SK-N-SH (cell line): Measurements from ENCODE around the gene ENPP7. TPM values are rescaled to one million over a fixed set of nuclear protein-coding genes. Genes with fewer than 3 reads are reported as not detected.

Experiments
- CTCF ChIA-PET: fragments of 300-600, 350-600 bp; formaldehyde crosslinking; extraction: SDS; loops from one replicate; lab custom pipeline; 2021; lab: Yijun Ruan, JAX
- POLR2A ChIA-PET: fragments of 350-600 bp; sonication (Branson Sonifier 250); formaldehyde crosslinking; extraction: SDS; loops from one replicate; lab custom pipeline; 2020; ENCODE audit warnings: antibody characterized with exemption, inconsistent platforms; lab: Yijun Ruan, JAX
- DNase-seq: peaks from one replicate; pipeline ENCODE4 v3.0.0; 2012
- H2AFZ ChIP-seq: fragments of 200-600 bp; sonication (generic); 2 replicates; pipeline ENCODE4 v1.8.1; 2016; ENCODE audit warnings: antibody characterized with exemption, mild to moderate bottlenecking, low read depth
- H3F3A ChIP-seq: fragments of 200-600 bp; sonication (generic); replicated peaks from 2 replicates; pipeline ENCODE3; 2016; ENCODE audit warnings: antibody characterized with exemption, mild to moderate bottlenecking; ENCODE audit not compliant: insufficient read depth
- H3K27ac ChIP-seq, 2 experiments: fragments of 200-500 bp in 1 of 2; fragments of 200-600 bp in 1 of 2; sonication (Bioruptor generic) in 1 of 2; sonication (generic), shearing (Covaris generic) in 1 of 2; 2 replicates each; pipeline versions ENCODE4 v1.5.1 to v1.6.1; 2014 to 2016; ENCODE audit warnings: low read depth in 2 of 2, inconsistent platforms in 1 of 2, low read length in 1 of 2, mild to moderate bottlenecking in 1 of 2, mixed read lengths in 1 of 2
- H3K27me3 ChIP-seq: fragments of 200-600 bp; sonication (generic), shearing (Covaris generic); 2 replicates; pipeline ENCODE4 v1.6.1; 2016; ENCODE audit warnings: mixed run types; ENCODE audit not compliant: insufficient read depth
- H3K36me3 ChIP-seq, 2 experiments: fragments of 200-500 bp in 1 of 2; fragments of 200-600 bp in 1 of 2; sonication (Bioruptor generic) in 1 of 2; sonication (generic) in 1 of 2; replicated peaks in 1 of 2; 2 replicates each; pipeline versions ENCODE3 to v1.5.1; 2014 to 2016; ENCODE audit warnings: low read length in 1 of 2, mild to moderate bottlenecking in 1 of 2; ENCODE audit not compliant: insufficient read depth in 2 of 2, control insufficient read depth in 1 of 2
- H3K4me1 ChIP-seq, 2 experiments: fragments of 200-500 bp in 1 of 2; fragments of 200-600 bp in 1 of 2; sonication (Bioruptor generic) in 1 of 2; sonication (generic), shearing (Covaris generic) in 1 of 2; 2 replicates each; pipeline versions ENCODE4 v1.5.1 to v1.6.1; 2014 to 2016; ENCODE audit warnings: low read depth in 1 of 2, low read length in 1 of 2, mixed run types in 1 of 2; ENCODE audit not compliant: insufficient read depth in 2 of 2, control insufficient read depth in 1 of 2
- H3K4me2 ChIP-seq: fragments of 200-600 bp; sonication (generic), shearing (Covaris generic); 2 replicates; pipeline ENCODE4 v1.6.1; 2017; ENCODE audit warnings: mixed run types
- H3K4me3 ChIP-seq, 2 experiments: fragments of 200-500 bp in 1 of 2; fragments of 200-600 bp in 1 of 2; sonication (Bioruptor generic) in 1 of 2; sonication (generic), shearing (Covaris generic) in 1 of 2; 2 replicates each; pipeline versions ENCODE4 v1.5.1 to v1.8.1; 2014 to 2016; ENCODE audit warnings: low read depth in 2 of 2, inconsistent platforms in 1 of 2, low read length in 1 of 2, mild to moderate bottlenecking in 1 of 2, mixed read lengths in 1 of 2, moderate library complexity in 1 of 2
- H3K79me2 ChIP-seq: fragments of 200-600 bp; sonication (generic); 2 replicates; pipeline ENCODE4 v1.8.1; 2017; ENCODE audit warnings: mild to moderate bottlenecking; ENCODE audit not compliant: insufficient read depth
- H3K9ac ChIP-seq: fragments of 200-600 bp; sonication (generic); 2 replicates; pipeline ENCODE4 v1.6.1; 2017; ENCODE audit warnings: mixed run types
- H3K9me2 ChIP-seq: fragments of 200-600 bp; sonication (generic); 2 replicates; pipeline ENCODE4 v1.6.1; 2017; ENCODE audit warnings: mixed run types
- H3K9me3 ChIP-seq: fragments of 200-600 bp; sonication (generic); 2 replicates; pipeline ENCODE4 v1.6.1; 2017; ENCODE audit warnings: mixed run types, mild to moderate bottlenecking, moderate library complexity
- H4K20me1 ChIP-seq: fragments of 200-600 bp; sonication (generic); 2 replicates; pipeline ENCODE4 v1.6.1; 2017; ENCODE audit warnings: mild to moderate bottlenecking, mixed run types; ENCODE audit not compliant: insufficient read depth
- NFIC ChIP-seq: IDR thresholded peaks from 2 replicates; pipeline ENCODE4 v1.4.0; 2012; ENCODE audit warnings: borderline replicate concordance
- RCOR1 ChIP-seq: fragments of 150-350 bp; IDR thresholded peaks from 2 replicates; pipeline ENCODE4 v1.6.1; 2017; ENCODE audit warnings: antibody characterized with exemption, low read length
- SMC3 ChIP-seq: IDR thresholded peaks from 2 replicates; pipeline ENCODE4 v1.6.1; 2012; ENCODE audit warnings: low read depth, low read length, improper control_type of control experiment
- WGBS: methylation state at CpG from one replicate; pipeline ENCODE4 v1.1.6; 2017; ENCODE audit warnings: low lambda C conversion rate; 5-methylcytosine and 5-hydroxymethylcytosine counted together
- polyA plus RNA-seq, 3 experiments: library from polyadenylated mRNA; depleted of rRNA; stranded (reverse); fragments of >200 nt; gene quantifications; 2 replicates each; pipeline ENCODE4 v1.2.3, GENCODE V29; 2012
- TF ChIP-seq, protein P1 (sequence below): IDR thresholded peaks from 2 replicates; pipeline ENCODE4 v1.4.0; 2012; ENCODE audit warnings: low read depth, borderline replicate concordance
- TF ChIP-seq, protein P2 (sequence below): IDR thresholded peaks from 2 replicates; pipeline ENCODE4 v1.4.0; 2012; ENCODE audit warnings: low read depth, borderline replicate concordance
- TF ChIP-seq, protein P3 (sequence below): IDR thresholded peaks from 2 replicates; pipeline ENCODE4 v1.6.1; 2012; ENCODE audit warnings: mild to moderate bottlenecking, low read depth, low read length, moderate library complexity

The ENPP7 gene
- polyA plus RNA-seq, 1 of the 3 experiments (the other 2 are of a cell fraction): not detected

DNA sequence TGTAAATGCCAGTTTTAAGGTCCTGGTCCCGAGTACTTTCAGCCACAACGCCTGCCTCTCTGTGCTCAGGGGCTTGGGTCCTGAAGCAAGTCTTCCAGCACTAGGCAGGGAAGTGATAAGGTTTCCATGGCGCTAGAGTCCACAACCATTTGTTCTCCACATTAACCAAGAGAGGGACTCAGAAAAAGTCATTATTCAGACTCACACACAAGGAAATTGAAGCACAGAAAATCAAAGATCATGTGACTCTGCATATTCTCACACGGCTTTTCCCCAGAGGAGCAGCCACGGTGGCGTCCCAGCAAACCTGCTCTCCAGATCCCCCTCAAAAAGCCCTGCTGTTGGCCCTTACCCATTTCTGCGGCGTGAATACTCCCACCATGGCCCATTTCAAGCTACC lies 9.7 kb downstream of the ENPP7 start (continued):
- TF ChIP-seq, protein P1, sequence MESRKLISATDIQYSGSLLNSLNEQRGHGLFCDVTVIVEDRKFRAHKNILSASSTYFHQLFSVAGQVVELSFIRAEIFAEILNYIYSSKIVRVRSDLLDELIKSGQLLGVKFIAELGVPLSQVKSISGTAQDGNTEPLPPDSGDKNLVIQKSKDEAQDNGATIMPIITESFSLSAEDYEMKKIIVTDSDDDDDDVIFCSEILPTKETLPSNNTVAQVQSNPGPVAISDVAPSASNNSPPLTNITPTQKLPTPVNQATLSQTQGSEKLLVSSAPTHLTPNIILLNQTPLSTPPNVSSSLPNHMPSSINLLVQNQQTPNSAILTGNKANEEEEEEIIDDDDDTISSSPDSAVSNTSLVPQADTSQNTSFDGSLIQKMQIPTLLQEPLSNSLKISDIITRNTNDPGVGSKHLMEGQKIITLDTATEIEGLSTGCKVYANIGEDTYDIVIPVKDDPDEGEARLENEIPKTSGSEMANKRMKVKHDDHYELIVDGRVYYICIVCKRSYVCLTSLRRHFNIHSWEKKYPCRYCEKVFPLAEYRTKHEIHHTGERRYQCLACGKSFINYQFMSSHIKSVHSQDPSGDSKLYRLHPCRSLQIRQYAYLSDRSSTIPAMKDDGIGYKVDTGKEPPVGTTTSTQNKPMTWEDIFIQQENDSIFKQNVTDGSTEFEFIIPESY: no peak
- TF ChIP-seq RCOR1: no peak

DNA sequence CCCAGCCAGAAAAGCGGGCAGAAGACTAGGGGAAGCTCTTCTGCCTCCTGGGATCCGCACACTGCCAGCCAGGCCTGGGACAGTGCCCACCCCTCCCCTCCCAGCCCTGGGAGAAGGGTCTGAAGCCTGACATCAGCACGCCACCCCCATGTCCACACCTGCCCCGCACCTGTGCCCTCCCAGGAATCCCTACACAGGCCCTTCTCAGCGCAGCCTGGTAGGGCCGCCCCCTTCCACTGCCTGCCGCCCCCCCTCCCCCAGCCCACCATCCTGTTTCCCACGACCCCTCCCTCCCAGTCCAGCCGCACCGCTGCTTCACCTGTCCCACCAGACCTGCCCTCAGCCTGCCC lies 10.6 kb downstream of the ENPP7 start:
- peak overlapping the region in 1 of 2 experiments; percentile 50; a peak in 2 of 4 replicates for H3K4me3 ChIP-seq
- TF ChIP-seq SMC3 (no peak), NFIC (no peak)
- TF ChIP-seq, protein P2, sequence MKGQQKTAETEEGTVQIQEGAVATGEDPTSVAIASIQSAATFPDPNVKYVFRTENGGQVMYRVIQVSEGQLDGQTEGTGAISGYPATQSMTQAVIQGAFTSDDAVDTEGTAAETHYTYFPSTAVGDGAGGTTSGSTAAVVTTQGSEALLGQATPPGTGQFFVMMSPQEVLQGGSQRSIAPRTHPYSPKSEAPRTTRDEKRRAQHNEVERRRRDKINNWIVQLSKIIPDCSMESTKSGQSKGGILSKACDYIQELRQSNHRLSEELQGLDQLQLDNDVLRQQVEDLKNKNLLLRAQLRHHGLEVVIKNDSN: no peak
- TF ChIP-seq, protein P3, sequence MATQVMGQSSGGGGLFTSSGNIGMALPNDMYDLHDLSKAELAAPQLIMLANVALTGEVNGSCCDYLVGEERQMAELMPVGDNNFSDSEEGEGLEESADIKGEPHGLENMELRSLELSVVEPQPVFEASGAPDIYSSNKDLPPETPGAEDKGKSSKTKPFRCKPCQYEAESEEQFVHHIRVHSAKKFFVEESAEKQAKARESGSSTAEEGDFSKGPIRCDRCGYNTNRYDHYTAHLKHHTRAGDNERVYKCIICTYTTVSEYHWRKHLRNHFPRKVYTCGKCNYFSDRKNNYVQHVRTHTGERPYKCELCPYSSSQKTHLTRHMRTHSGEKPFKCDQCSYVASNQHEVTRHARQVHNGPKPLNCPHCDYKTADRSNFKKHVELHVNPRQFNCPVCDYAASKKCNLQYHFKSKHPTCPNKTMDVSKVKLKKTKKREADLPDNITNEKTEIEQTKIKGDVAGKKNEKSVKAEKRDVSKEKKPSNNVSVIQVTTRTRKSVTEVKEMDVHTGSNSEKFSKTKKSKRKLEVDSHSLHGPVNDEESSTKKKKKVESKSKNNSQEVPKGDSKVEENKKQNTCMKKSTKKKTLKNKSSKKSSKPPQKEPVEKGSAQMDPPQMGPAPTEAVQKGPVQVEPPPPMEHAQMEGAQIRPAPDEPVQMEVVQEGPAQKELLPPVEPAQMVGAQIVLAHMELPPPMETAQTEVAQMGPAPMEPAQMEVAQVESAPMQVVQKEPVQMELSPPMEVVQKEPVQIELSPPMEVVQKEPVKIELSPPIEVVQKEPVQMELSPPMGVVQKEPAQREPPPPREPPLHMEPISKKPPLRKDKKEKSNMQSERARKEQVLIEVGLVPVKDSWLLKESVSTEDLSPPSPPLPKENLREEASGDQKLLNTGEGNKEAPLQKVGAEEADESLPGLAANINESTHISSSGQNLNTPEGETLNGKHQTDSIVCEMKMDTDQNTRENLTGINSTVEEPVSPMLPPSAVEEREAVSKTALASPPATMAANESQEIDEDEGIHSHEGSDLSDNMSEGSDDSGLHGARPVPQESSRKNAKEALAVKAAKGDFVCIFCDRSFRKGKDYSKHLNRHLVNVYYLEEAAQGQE: no peak
- TF ChIP-seq, all 33 proteins: peak for 0
- CTCF ChIA-PET: interaction anchor here (0.5 to 10.7 kb wide), 49 partner anchors 8 to 1590 kb away, joined by 3 to 216 read pairs (median 7); partner anchors contain the start of genes CBX2, CBX4, CBX8 and ENPP7
- Histone ChIP-seq H3K9me2 (no peaks in the 10 kb centered on the region), H3K9me3 (no peaks in the 10 kb centered on the region), H3K4me2 (peak overlapping the region; percentile 85), H3K27me3 (peaks cover 38% of the 10 kb centered on the region), H3K4me1 (peaks cover 0 to 12% of the 10 kb centered on the region in 2 experiments; a peak in 1 of 4 replicates), H3F3A (peaks cover 3% of the 10 kb centered on the region), H2AFZ (no peak overlapping the region), H3K36me3 (no peaks in the 10 kb centered on the region), H3K9ac (no peak overlapping the region), H3K79me2 (no peaks in the 10 kb centered on the region), H3K27ac (peak overlapping the region in 1 of 2 experiments; percentile 29; a peak in 1 of 4 replicates), H4K20me1 (no peaks in the 10 kb centered on the region)
- no peak for DNase-seq
- POLR2A ChIA-PET: interaction anchor here (0.5 to 1.8 kb wide), 4 partner anchors 30 to 70 kb away, joined by 4 to 9 read pairs (median 6); partner anchors contain the start of gene CBX2
- 31% methylated on average over 7 of the region's 10 CpGs for WGBS
